ENCODE measurements around the gene EPG5.

EPG5 gene

GRCh38 chr18:45916302-45916701 lies 50.8 kb downstream of the EPG5 start:
- DNase-seq = peak; percentile 20

DNA sequence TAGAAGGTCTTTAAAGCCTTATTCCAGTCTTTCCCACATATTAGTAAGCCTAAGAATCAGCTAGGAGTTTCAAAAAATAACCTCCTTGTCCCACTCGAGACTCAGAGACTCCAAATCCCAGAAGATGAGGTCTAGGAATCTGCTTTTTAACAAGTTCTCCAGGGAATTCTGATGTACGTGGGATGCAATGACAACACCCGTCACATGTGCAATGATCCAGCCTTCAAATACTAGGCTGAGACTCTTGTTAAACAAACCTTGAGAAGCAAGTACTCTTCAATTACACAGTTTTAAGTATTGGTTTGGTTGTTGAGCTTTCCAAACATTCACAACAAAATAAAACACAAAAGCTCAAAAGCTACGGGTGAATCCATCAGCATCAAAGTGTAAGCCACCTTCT lies 53.9 kb downstream of the EPG5 start:
- no peak for DNase-seq

DNA sequence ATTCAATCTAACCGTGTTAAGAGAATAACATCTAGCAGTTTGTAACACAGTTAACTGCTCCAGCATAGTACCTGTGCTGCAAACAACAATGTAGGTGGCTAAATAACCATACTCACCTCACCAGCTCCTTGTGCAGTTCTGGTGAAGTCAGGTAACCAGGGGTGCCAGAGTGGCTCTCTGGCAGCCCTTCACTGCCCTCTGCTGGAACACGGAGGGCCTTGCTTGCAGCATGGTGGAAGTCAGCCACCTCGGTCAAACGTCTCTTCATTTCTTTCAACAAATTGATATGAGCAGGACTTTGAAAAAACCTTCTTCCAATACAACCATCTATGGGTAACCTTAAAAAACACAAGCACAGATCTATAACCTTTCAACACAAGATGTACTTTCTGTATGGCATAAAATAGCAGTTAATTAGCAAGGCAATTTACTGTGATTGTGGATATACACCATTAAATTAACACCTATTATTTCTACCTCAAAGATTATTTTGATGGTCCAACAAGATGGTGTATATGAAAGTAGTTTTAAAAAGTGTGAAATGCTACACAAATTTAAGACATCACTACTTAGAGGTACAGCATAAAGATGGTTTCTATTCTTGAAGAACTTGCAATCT lies 56.6 kb downstream of the EPG5 start:
- DNase-seq = peak; percentile 83

GRCh38 chr18:45901654-45902210 lies 65.4 kb downstream of the EPG5 start:
- DNase-seq = no peak

GRCh38 chr18:45900623-45901022 lies 66.5 kb downstream of the EPG5 start:
- DNase-seq = no peak

GRCh38 chr18:45896991-45897390 lies 70.1 kb downstream of the EPG5 start:
- DNase-seq = no peak

- DNase-seq = no peak
Observed at GRCh38 chr18:45896452-45896851, 70.7 kb downstream of the EPG5 start.

DNA sequence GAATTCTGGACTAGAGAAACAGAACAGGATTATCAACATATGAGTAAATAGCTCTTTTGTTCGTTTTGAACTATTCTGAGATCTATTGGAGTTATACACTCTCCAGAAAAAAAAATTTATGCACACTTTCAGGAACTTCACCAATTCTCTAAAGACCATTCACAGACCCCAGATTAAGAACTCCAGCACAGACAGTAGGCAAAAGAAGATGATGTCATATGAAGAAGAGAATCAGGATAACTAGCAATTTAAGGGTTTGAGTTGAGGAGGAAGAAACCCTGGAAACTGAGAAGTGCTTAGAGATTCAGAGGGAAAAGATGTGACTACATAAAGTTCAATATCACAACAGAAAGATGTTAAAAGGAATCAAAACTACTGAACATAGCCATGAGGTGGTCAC lies 71.8 kb downstream of the EPG5 start:
- DNase-seq = no peak

- DNase-seq = no peak
Observed at GRCh38 chr18:45894818-45895217, 72.3 kb downstream of the EPG5 start.

GRCh38 chr18:45891806-45892205 lies 75.3 kb downstream of the EPG5 start:
- no peak for DNase-seq

DNA sequence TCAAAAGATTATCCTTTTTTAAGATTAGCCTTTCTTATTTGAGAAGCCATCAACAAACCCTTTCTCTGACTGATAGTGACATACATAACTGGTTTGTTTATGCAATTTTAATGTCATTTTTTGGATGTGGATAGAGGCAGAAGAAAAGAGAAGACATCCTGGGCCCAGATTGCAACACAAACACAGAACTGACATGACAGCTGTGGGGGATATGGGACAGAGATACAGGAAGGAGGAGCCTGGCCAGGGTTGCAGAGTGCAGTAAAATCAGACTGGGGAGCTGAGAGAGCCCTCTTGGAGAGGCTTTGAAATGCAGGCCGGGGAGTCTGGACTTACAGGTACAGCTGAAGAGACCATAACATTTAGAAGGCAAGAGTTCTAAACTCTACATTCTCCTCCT lies 76.5 kb downstream of the EPG5 start:
- no peak for DNase-seq

DNA sequence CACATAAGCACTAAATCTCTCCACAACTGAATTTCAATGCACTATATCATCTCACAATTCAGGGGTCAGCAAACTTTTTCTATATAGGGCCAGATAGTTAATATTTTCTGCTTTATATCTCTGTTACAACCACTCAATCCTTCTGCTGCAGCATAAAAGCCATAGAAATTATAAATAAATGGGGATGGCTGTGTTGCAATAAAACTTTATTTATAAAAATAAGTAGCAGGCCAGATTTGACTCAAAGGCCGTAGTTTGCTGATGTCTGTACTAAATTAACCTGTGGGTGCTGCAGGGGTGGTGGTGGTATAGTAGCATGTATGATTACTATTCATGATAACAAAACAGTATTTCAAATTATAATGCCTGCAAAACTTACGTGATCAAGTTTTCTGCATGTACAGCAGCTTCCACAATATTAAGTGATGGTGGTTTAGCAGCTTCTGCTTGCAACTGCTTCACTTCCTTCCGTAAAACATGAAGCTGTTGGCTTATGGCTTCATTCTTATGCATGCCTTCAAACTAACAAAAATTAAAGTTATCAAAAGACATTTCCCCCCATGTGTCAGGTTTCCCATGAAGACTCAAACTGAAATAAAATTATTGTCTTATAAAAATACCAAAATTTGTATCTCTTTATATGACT lies 77.6 kb downstream of the EPG5 start:
- no peak for DNase-seq

- DNase-seq = no peak
Observed at GRCh38 chr18:45887585-45887984, 79.5 kb downstream of the EPG5 start.

DNA sequence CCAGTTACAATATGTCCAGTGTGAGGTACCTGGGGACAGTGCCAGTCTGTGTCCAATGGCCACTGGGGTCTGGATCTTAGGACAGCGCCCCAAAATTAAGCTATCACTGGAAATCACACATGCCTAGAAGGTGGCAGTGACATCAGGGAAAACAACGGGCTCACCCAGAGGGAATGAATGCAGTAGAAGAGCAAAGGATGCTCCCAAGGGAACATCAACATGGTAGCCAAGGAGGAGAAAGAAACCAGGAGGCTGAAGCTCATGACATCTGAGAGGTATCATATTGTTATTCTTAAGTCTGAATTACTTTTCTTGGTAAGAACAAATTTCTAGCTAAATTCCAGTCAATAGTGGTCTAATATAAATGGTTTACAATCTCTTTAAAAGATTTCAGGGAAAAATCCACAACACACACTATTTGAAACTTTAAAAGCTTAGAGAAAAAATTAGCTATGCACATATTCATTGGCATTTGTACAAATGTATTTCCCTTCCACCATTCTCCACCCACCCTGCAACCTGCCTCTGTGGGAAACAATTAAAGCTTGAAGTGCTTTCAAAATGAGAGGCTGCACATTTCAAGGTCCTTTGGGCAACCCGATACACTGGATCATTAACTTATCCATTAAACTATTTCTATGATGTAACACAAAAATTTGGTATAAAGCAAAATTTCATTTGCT lies 86.1 kb downstream of the EPG5 start:
- DNase-seq = no peak

DNA sequence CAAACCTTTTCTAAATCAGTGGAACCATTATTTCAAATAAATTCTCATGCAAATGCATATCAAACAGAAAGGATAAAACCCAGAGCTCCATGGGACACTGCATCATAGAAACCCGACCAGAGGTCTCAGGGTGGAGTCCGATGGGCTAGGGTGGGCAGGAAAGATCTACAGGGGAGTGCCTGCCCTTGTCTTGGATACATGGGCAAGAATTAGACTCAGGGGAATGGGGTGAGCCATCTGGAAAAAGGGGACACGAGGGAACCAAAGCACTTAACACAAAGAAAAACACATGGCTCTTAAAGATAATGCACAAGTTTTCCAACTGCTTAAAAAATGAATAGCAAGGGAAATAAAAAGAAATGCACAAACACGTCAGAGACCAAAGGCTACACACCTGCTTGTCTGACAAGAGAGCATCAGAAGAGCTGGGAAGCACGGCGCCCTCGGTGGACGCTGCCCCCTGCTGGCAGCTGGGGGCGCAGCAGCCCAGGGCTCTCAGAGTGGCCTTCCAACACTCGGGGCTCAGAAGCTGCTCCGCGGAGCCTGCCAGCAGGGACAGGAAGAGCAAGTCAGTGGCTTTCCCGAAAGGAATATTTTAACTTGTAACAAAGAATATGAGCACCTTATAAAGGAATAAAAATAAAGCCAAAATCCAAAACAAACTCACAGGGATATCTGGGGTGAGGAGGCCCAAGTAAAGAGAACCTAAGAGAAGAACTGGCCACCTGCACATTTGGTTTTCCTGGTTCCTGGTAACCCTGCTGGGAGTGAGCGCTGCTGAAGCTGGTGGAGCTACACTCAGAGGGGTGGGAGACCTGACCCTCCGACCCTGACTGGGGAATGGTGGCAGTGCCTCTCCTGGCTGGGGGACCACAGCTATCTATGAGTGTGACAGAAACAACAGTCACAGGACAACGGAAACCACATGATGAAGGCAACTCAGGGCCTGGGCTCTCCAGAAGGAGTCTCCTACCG lies 87.2 kb downstream of the EPG5 start:
- DNase-seq = peak; percentile 83

DNA sequence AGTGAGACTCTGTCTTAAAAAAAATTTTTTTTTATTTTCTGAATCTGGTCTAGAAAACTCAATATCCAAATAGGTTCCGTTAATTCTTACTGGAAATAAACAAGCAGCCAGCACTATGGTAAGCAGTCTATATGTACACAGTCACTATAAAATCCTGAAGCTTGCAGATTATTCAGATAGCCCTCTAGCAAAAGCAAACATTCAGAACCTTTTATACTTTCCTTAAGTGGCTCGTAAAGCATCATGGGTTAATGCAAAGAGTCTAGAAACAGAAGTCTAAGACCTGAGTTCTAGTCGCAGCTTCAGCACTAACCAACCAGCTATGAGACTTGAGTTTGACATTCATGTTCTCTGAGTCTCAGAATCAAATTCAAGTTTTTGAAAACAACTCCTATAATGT lies 89.7 kb downstream of the EPG5 start:
- DNase-seq = no peak

DNA sequence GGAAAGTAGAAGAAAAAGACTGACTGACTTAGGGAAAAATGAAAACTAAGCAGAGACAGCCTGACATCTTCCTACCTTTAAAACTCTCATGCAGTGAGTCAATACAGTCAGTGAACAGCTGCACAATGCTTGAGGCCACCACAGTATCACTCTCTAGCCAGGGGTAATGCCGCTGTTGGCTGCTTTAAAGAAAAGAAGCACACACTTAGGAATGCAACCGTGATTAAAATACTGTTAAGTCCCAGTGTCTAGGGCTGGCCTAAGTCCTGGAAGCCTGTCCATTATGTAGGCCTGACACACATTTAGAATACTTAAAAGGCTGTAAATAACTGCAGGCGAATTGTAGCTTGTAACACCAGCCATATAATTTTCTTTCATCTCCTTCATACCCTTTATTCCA lies 91.0 kb downstream of the EPG5 start:
- DNase-seq = peak; percentile 26

GRCh38 chr18:45874491-45875184 lies 92.5 kb downstream of the EPG5 start:
- DNase-seq = no peak

DNA sequence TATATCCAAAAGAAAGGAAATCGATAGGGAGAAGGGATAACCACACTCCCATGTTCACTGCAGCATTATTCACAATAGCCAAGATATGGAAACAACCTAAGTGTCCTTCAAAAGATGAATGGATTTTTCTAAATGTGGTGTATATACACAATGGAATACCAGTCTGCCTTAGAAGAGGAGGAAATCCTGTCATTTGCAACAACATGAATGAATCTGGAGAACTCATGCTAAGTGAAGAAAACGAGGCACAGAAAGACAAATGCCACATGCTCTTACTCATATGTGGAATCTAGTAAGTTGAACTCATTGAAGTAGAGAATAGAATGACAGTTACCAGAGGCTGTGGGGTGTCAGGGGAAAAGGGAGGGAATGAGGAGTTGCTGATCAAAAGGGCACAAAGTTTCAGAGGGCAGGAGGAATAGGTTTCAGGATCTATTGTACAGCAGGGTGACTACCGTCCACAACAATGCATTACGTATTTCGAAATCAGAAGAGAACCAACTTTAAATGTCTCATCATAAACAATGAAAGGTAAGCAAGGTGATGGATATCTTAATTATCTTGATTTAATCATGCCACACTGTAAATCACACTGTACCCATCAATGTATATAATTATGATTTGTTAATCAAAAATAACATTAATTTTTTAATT lies 95.6 kb downstream of the EPG5 start:
- no peak for DNase-seq

GRCh38 chr18:45870419-45870818 lies 96.7 kb downstream of the EPG5 start:
- no peak for DNase-seq

- DNase-seq = no peak
Observed at GRCh38 chr18:45865466-45865865, 101.7 kb downstream of the EPG5 start.

DNA sequence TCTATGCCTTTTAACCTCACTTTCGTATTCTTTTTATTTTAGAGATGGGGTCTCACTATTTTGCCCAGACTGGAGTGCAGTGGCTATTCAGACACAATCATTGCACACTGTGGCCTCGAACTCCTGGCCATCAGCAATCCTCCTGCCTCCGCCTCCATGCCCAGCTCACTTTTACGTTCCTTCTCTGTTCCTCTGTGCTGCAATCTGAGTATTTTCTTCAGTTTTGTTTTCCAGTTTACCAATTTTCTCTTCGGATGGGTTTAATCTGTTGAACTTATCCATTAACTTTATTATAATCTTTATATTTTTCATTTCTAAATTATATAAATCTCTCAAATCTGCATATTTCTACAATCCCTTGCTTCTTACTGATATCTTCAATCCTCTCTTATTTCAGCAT lies 103.0 kb downstream of the EPG5 start:
- DNase-seq = no peak

All from NCI-H69 (cell line).